Keratinocyte (primary cell): Measurements from ENCODE around the gene GRAP. TPM values are rescaled to one million over a fixed set of nuclear protein-coding genes. Genes with fewer than 3 reads are reported as not detected.

Experiments
- DNase-seq: peaks from one replicate; pipeline ENCODE4 v3.0.0-alpha.2; 2011; ENCODE audit warnings: low read depth, missing footprints, low spot score
- FAIRE-seq: peaks from 2 replicates; lab custom pipeline; 2011; peaks lifted over from hg19 to GRCh38; lab: Jason Lieb, UNC
- H2AFZ ChIP-seq: 2 replicates; pipeline ENCODE4 v1.6.0; 2012; ENCODE audit warnings: low read length, control low read depth, inconsistent platforms; ENCODE audit not compliant: control insufficient read depth
- H3K27ac ChIP-seq: 2 replicates; pipeline ENCODE4 v1.5.1; 2011; ENCODE audit warnings: low read length; ENCODE audit not compliant: control insufficient read depth, insufficient read depth
- H3K27me3 ChIP-seq: 3 replicates; pipeline ENCODE4 v1.6.0; 2011; ENCODE audit warnings: low read length; ENCODE audit not compliant: control insufficient read depth, insufficient read depth; ENCODE audit errors: extremely low read depth
- H3K36me3 ChIP-seq, 2 experiments: 2 replicates in 1 of 2; 3 replicates in 1 of 2; pipeline ENCODE4 v1.5.1; 2011; ENCODE audit warnings: low read length in 2 of 2, mild to moderate bottlenecking in 1 of 2; ENCODE audit not compliant: control insufficient read depth in 2 of 2, insufficient read depth in 2 of 2; ENCODE audit errors: extremely low read depth in 1 of 2
- H3K4me1 ChIP-seq: 3 replicates; pipeline ENCODE4 v1.5.1; 2011; ENCODE audit warnings: low read length; ENCODE audit not compliant: control insufficient read depth, insufficient read depth; ENCODE audit errors: extremely low read depth
- H3K4me2 ChIP-seq: 3 replicates; pipeline ENCODE4 v1.6.0; 2011; ENCODE audit warnings: low read depth, low read length; ENCODE audit not compliant: control insufficient read depth, insufficient read depth; ENCODE audit errors: extremely low read depth
- H3K4me3 ChIP-seq, 3 experiments: fragments of 200-600 bp in 1 of 3; sonication (generic) in 1 of 3; 2 replicates in 2 of 3; 3 replicates in 1 of 3; pipeline ENCODE4 v1.5.1; 2011 to 2016; ENCODE audit warnings: low read length in 3 of 3, mild to moderate bottlenecking in 3 of 3, control low read depth in 2 of 3, inconsistent platforms in 1 of 3, low read depth in 1 of 3, mixed read lengths in 1 of 3, mixed run types in 1 of 3, moderate library complexity in 1 of 3; ENCODE audit not compliant: control insufficient read depth in 2 of 3, insufficient read depth in 2 of 3; ENCODE audit errors: extremely low read depth in 1 of 3
- H3K79me2 ChIP-seq: 2 replicates; pipeline ENCODE4 v1.6.0; 2012; ENCODE audit warnings: low read length; ENCODE audit not compliant: control insufficient read depth, insufficient read depth
- H3K9ac ChIP-seq: 3 replicates; pipeline ENCODE4 v1.6.0; 2011; ENCODE audit warnings: low read length; ENCODE audit not compliant: control insufficient read depth, insufficient read depth; ENCODE audit errors: extremely low read depth
- H3K9me1 ChIP-seq: 3 replicates; pipeline ENCODE4 v1.6.0; 2011; ENCODE audit warnings: low read length; ENCODE audit not compliant: control insufficient read depth, insufficient read depth; ENCODE audit errors: extremely low read depth
- H3K9me3 ChIP-seq: 2 replicates; pipeline ENCODE4 v1.5.1; 2012; ENCODE audit warnings: low read depth, low read length; ENCODE audit not compliant: control insufficient read depth
- H4K20me1 ChIP-seq: 3 replicates; pipeline ENCODE4 v1.6.0; 2011; ENCODE audit warnings: low read length; ENCODE audit not compliant: control insufficient read depth, insufficient read depth; ENCODE audit errors: extremely low read depth
- CTCF ChIP-seq, 3 experiments: IDR thresholded peaks in 1 of 3; conservative IDR thresholded peaks in 1 of 3; optimal IDR thresholded peaks in 1 of 3; 2 replicates in 2 of 3; 3 replicates in 1 of 3; pipeline versions ENCODE3 to v1.5.1; 2011; ENCODE audit warnings: low read length in 3 of 3, mild to moderate bottlenecking in 3 of 3, moderate library complexity in 2 of 3, control low read depth in 1 of 3, inconsistent platforms in 1 of 3; ENCODE audit not compliant: insufficient read depth in 2 of 3; ENCODE audit errors: extremely low read depth in 1 of 3
- EZH2 ChIP-seq: IDR thresholded peaks from one replicate; pipeline ENCODE4 v1.6.1; 2012; ENCODE audit warnings: inconsistent platforms, mild to moderate bottlenecking, low read length, moderate library complexity
- dilution Hi-C: fragments of 300-500 bp; cut with MboI; formaldehyde crosslinking; loops from one replicate; pipeline ENCODE4 v1.7.0; 2020; ENCODE audit warnings: low sequenced_read_pairs; ENCODE audit not compliant: extremely low pct_ligation_motif_present
- polyA plus RNA-seq, 5 experiments: library from polyadenylated mRNA; depleted of rRNA in 3 of 5; stranded (reverse) in 3 of 5; stranded (forward) in 1 of 5; unstranded in 1 of 5; fragments of >200 nt; gene quantifications; 1 replicate in 1 of 5; 2 replicates in 3 of 5; 3 replicates in 1 of 5; pipeline versions ENCODE4 v1.2.1 to v1.2.3, GENCODE V29; 2011 to 2012; ENCODE audit warnings: missing spikeins in 2 of 5, low read depth in 1 of 5, low replicate concordance in 1 of 5
- small RNA-seq, 3 experiments: library from RNA; depleted of rRNA; stranded (forward); fragments of <200 nt; gene quantifications; one replicate each; pipeline ENCODE3, GENCODE V24; 2012; ENCODE audit warnings: low read depth in 3 of 3, low replicate concordance in 1 of 3; ENCODE audit not compliant: insufficient read length in 3 of 3

Gene GRAP
- polyA plus RNA-seq, 1 donor (not counting 4 experiments of a cell fraction or from before 2014, with no cell fraction given) = 0.03 TPM

- peaks cover 20% of the 10 kb centered on the region for H3K79me2 ChIP-seq
- peak overlapping the region; percentile 6 for H3K4me2 ChIP-seq
- TF ChIP-seq CTCF (optimal IDR thresholded peaks at IDR 0.05 in 1 of 3, IDR thresholded peaks at IDR 0.05 in 1 of 3, conservative IDR thresholded peaks at IDR 0.05 in 1 of 3; ENCODE audit: extremely low read depth in 1 of 3, insufficient read depth in 2 of 3, low read length in 3 of 3) = no peak
- no peak for TF ChIP-seq EZH2
- peak overlapping the region; percentile 72 for H3K27ac ChIP-seq
- no peak for DNase-seq
- H2AFZ ChIP-seq = no peak overlapping the region
- peak; percentile 76 for FAIRE-seq
- no peaks in the 10 kb centered on the region for H3K9me3 ChIP-seq
- H3K36me3 ChIP-seq = peaks cover 49 to 78% of the 10 kb centered on the region in 2 experiments
- no peaks in the 10 kb centered on the region for H3K27me3 ChIP-seq
- no peak overlapping the region for H3K4me3 ChIP-seq
- dilution Hi-C loops = no loop called here
- peaks cover 23% of the 10 kb centered on the region for H3K4me1 ChIP-seq
- H3K9me1 ChIP-seq = peaks cover 6% of the 10 kb centered on the region
- peak overlapping the region; percentile 44 for H3K9ac ChIP-seq
- H4K20me1 ChIP-seq = peaks cover 13% of the 10 kb centered on the region
Observed at GRCh38 chr17:18974407-18975149, 72.2 kb downstream of the GRAP start.

GRCh38 chr17:18971801-18972200, 75.0 kb downstream of the GRAP start:
- FAIRE-seq (no peak), DNase-seq (no peak)

More at GRCh38 chr17:18971801-18972200, 75.0 kb downstream of the GRAP start:
- Histone ChIP-seq H3K4me3 (no peak overlapping the region), H3K36me3 (peaks cover 27 to 56% of the 10 kb centered on the region in 2 experiments), H3K9me1 (peaks cover 16% of the 10 kb centered on the region), H4K20me1 (peaks cover 15% of the 10 kb centered on the region), H3K9ac (no peak overlapping the region), H3K27me3 (no peaks in the 10 kb centered on the region), H2AFZ (no peak overlapping the region), H3K79me2 (peaks cover 19% of the 10 kb centered on the region), H3K27ac (no peak overlapping the region), H3K4me1 (peaks cover 48% of the 10 kb centered on the region), H3K9me3 (no peaks in the 10 kb centered on the region), H3K4me2 (no peak overlapping the region)
- dilution Hi-C loops = no loop called here
- TF ChIP-seq CTCF (optimal IDR thresholded peaks at IDR 0.05 in 1 of 3, IDR thresholded peaks at IDR 0.05 in 1 of 3, conservative IDR thresholded peaks at IDR 0.05 in 1 of 3; ENCODE audit: extremely low read depth in 1 of 3, insufficient read depth in 2 of 3, low read length in 3 of 3) = no peak
- TF ChIP-seq EZH2 = no peak

Small RNA genes lying within 50 kb of the gene (small RNA-seq; reads per million reads assigned to genes)
- gene AC090286.3 = 0 reads per million in 3 experiments

Other genes starting within 250 kb of the GRAP start
- 26.3 to 39.1 TPM (median 27.2 TPM) in 3 replicates for gene PRPSAP2, start 188.8 kb downstream of the GRAP start, polyA plus RNA-seq
- gene SLC5A10, start 94.8 kb downstream of the GRAP start, polyA plus RNA-seq = 0.02 to 0.04 TPM in 2 of 3 replicates, not detected in the other
- gene FAM83G, start 42.2 kb downstream of the GRAP start, polyA plus RNA-seq = 23.2 to 29.8 TPM (median 23.7 TPM) in 3 replicates
- gene GRAPL, start 80.6 kb upstream of the GRAP start, polyA plus RNA-seq = not detected in 3 replicates
- 21.9 to 34.3 TPM (median 30.2 TPM) in 3 replicates for gene EPN2, start 190.4 kb upstream of the GRAP start, polyA plus RNA-seq